Measurements from ENCODE around the gene CHAF1A.

DNA sequence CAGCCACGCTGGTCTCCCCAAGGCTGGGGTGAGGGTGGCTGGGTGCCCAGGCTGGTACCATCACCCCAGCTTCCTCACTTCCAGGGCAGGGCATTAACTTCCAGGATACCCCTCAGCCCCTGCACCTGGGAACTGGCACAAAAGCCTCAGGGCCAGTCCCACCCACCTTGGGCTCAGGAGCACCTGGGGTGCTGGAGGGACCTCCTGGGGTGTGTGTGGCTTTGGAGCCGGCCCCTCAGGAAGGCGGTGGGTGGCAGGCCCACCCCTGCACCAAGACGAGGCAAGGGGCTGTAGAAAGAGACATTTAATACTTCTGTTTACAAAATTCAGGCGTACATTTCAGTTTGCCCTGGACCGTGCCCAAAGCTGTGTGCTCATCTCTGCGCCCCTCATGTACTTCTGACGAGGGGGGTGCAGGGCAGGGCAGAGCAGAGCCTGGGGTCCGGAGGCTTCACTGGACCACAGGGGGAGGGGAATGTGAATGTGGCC lies 42.3 kb upstream of the CHAF1A start:
- no peak for TF ChIP-seq EZH2 (IDR thresholded peaks at IDR 0.05; ENCODE audit: borderline replicate concordance, insufficient read depth, low read length, poor library complexity, severe bottlenecking)
- TF ChIP-seq POLR2AphosphoS5 (IDR thresholded peaks at IDR 0.05) = peak; percentile 1
- TF ChIP-seq TAF1 (IDR thresholded peaks at IDR 0.05; ENCODE audit: low read depth) = no peak
- TF ChIP-seq, protein P1, sequence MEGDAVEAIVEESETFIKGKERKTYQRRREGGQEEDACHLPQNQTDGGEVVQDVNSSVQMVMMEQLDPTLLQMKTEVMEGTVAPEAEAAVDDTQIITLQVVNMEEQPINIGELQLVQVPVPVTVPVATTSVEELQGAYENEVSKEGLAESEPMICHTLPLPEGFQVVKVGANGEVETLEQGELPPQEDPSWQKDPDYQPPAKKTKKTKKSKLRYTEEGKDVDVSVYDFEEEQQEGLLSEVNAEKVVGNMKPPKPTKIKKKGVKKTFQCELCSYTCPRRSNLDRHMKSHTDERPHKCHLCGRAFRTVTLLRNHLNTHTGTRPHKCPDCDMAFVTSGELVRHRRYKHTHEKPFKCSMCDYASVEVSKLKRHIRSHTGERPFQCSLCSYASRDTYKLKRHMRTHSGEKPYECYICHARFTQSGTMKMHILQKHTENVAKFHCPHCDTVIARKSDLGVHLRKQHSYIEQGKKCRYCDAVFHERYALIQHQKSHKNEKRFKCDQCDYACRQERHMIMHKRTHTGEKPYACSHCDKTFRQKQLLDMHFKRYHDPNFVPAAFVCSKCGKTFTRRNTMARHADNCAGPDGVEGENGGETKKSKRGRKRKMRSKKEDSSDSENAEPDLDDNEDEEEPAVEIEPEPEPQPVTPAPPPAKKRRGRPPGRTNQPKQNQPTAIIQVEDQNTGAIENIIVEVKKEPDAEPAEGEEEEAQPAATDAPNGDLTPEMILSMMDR (IDR thresholded peaks at IDR 0.05; ENCODE audit: poor library complexity, severe bottlenecking) = no peak
- no peak for TF ChIP-seq RAD21 (conservative IDR thresholded peaks at IDR 0.05)
- TF ChIP-seq, protein P2, sequence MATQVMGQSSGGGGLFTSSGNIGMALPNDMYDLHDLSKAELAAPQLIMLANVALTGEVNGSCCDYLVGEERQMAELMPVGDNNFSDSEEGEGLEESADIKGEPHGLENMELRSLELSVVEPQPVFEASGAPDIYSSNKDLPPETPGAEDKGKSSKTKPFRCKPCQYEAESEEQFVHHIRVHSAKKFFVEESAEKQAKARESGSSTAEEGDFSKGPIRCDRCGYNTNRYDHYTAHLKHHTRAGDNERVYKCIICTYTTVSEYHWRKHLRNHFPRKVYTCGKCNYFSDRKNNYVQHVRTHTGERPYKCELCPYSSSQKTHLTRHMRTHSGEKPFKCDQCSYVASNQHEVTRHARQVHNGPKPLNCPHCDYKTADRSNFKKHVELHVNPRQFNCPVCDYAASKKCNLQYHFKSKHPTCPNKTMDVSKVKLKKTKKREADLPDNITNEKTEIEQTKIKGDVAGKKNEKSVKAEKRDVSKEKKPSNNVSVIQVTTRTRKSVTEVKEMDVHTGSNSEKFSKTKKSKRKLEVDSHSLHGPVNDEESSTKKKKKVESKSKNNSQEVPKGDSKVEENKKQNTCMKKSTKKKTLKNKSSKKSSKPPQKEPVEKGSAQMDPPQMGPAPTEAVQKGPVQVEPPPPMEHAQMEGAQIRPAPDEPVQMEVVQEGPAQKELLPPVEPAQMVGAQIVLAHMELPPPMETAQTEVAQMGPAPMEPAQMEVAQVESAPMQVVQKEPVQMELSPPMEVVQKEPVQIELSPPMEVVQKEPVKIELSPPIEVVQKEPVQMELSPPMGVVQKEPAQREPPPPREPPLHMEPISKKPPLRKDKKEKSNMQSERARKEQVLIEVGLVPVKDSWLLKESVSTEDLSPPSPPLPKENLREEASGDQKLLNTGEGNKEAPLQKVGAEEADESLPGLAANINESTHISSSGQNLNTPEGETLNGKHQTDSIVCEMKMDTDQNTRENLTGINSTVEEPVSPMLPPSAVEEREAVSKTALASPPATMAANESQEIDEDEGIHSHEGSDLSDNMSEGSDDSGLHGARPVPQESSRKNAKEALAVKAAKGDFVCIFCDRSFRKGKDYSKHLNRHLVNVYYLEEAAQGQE (IDR thresholded peaks at IDR 0.05; ENCODE audit: borderline replicate concordance) = no peak
- TF ChIP-seq SMC3 (conservative IDR thresholded peaks at IDR 0.05; ENCODE audit: poor library complexity) = no peak
- TF ChIP-seq MXI1 (conservative IDR thresholded peaks at IDR 0.05; ENCODE audit: poor library complexity, severe bottlenecking) = no peak
- TF ChIP-seq EP300 (conservative IDR thresholded peaks at IDR 0.05; ENCODE audit: poor library complexity, severe bottlenecking) = no peak
